ENCODE results near the gene ZPBP2.

Gene ZPBP2

DNA sequence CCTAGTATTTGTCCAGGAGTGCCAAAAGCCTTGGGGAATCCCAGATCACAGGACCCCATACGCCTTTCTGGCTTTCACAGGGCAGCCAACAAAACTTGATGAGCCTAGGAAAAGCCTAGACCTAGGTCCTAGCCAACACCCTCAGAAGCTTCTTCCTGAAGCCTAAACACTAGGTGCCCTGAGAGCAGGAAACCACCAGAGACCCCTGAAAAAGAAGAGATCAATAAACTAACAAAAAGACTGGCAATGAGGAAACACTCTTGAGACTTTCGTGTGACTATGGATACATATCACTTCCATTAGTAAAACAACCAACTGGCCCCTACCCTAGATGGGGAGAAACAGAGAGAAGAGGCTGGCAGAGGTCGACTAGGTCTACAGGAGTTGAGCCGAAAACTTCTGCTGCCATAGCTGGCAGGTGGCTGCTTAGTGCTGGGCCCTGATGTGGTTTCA lies 58.2 kb downstream of the ZPBP2 start:
- Histone ChIP-seq H3K9me3 (ENCODE audit: control insufficient read depth, low read length) (no peaks in the 10 kb centered on the region), H3K36me3 (ENCODE audit: control insufficient read depth, insufficient read depth, low read length, severe bottlenecking) (peaks cover 29% of the 10 kb centered on the region), H3K4me3 (ENCODE audit: low read length) (peak overlapping the region; percentile 94), H3K27me3 (replicated peaks; ENCODE audit: control insufficient read depth, insufficient read depth, low read length) (no peaks in the 10 kb centered on the region), H3K9ac (ENCODE audit: low read length) (peak overlapping the region; percentile 89), H3K4me1 (ENCODE audit: control insufficient read depth, insufficient read depth, low read length) (peaks cover 68% of the 10 kb centered on the region)
- no peak for DNase-seq (ENCODE audit: low read depth)

DNA sequence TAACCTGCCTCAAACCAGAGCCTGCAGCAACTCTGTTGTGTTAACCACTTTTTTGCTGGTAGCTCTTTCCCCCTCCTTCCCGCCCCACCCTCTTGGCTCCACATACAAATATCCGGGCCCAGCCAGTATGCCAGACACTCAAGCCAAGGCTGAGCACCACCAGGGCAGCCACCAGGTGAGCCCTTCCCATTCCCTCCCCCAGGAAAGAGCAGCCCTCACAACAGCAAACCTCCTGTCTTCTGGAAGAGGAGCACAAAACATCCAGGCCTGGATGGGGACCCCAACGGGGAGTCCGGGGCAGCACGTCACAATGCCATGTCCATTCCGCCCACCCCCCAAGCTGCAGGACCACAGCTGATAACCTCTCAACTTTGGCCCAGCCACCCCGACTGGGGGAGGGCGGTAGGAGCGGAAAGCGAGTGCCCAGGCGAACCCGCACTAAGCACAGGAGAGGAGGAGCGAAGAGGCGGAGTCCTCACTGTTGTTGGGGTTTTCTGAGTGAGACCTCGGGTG lies 58.6 kb downstream of the ZPBP2 start:
- peak; percentile 61 for DNase-seq (ENCODE audit: low read depth)
- peaks cover 25% of the 10 kb centered on the region for H3K36me3 ChIP-seq (ENCODE audit: control insufficient read depth, insufficient read depth, low read length, severe bottlenecking)
- H3K27me3 ChIP-seq (replicated peaks; ENCODE audit: control insufficient read depth, insufficient read depth, low read length) = no peaks in the 10 kb centered on the region
- no peaks in the 10 kb centered on the region for H3K9me3 ChIP-seq (ENCODE audit: control insufficient read depth, low read length)
- H3K9ac ChIP-seq (ENCODE audit: low read length) = peak overlapping the region; percentile 89
- H3K4me3 ChIP-seq (ENCODE audit: low read length) = peak overlapping the region; percentile 94
- peaks cover 65% of the 10 kb centered on the region for H3K4me1 ChIP-seq (ENCODE audit: control insufficient read depth, insufficient read depth, low read length)
